ENCODE data around the gene CAPG. TPM values are rescaled to one million over a fixed set of nuclear protein-coding genes. Genes with fewer than 3 reads are reported as not detected.
A peak's percentile ranks its signal among the peaks of the same experiment; 100 is the strongest.
"Not testable (repeated sequence)": the region's sequence is repeated elsewhere in the genome, so short reads cannot be mapped to it uniquely, and the experiment has no call there.

Gene CAPG
- total RNA-seq, 1 donor from 2014 or later, result 61.1 TPM

DNA sequence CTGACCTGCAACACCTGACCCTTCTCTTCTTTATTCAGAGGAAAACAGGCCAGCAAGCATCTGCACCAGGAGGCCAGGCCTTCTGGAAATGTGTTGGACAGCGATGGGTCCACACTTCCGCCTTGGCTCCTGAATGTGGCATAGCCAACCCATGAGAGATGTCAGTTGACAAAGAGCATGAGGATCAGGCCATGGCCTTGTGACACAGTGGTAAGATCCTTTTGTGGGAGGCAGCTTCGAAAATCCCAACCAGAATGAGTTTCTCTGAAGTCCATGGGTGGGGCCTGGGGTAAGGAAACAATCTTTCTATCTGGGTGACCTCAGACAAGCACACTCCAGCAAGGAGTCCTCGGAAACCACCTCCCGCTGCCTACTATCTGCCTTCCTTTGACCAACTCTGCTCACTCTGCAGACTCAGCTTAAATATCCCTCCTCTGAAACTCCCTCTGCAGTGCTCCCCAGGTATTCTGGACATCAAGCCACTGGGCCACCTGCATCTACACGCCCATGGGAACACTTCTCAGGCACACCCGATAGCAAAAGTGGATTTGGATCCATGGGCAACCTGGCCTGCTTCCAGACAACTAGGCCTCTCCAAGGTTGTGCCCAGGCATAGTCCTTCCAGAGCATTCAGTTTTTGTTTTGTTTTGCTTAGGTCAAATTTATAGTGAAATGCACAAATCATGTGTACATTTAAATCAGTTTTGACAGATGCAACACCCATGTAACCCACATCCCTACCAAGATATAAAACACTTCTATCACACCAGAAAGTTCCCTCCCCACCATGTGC, 4.8 kb upstream of the CAPG start:
- TF ChIP-seq CTCF (conservative IDR thresholded peaks at IDR 0.05), result no peak
- Mint-ChIP-seq H3K27ac (peak overlapping the region; percentile 30), H3K9me3 (no peaks in the 10 kb centered on the region), H3K4me3 (peak overlapping the region; percentile 71), H3K36me3 (no peaks in the 10 kb centered on the region), H3K27me3 (peaks cover 6% of the 10 kb centered on the region), H3K4me1 (ENCODE audit: unreplicated experiment) (peaks cover 27% of the 10 kb centered on the region)
- no peak for DNase-seq (ENCODE audit: extremely low spot score, unreplicated experiment)

- Mint-ChIP-seq H3K4me3 (peak overlapping the region; percentile 47), H3K4me1 (ENCODE audit: unreplicated experiment) (peaks cover 26% of the 10 kb centered on the region), H3K27ac (peak overlapping the region; percentile 95)
- H3K27me3 Mint-ChIP-seq; DNase-seq (ENCODE audit: extremely low spot score, unreplicated experiment); H3K9me3 Mint-ChIP-seq; H3K36me3 Mint-ChIP-seq: not testable (repeated sequence)
These were observed 4.2 kb upstream of the CAPG start for GRCh38 chr2:85414421-85414759.

- H3K4me3 Mint-ChIP-seq, result peak overlapping the region; percentile 94
- peak overlapping the region; percentile 95 for H3K27ac Mint-ChIP-seq
These were observed 3.6 kb upstream of the CAPG start for GRCh38 chr2:85413592-85414420.

DNA sequence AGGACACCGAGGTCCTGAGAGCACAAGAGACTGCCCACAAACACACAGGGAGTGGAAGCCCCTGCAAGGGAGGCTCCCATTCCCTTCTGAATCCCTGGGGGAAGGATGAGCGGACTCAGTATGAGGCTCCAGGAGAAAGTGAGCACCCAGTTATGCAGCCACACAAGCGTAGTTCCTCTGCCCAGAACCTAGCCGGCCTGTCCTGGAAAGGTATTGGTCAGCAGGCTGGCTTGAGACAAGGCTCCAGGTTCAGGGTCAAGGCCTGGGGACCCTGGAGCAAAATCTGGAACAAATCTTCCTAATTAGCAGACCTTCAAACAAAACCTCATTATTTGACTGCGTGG, 1.2 kb upstream of the CAPG start:
- no peak for DNase-seq (ENCODE audit: extremely low spot score, unreplicated experiment)
- H3K36me3 Mint-ChIP-seq, result no peaks in the 10 kb centered on the region
- no peak for TF ChIP-seq CTCF (conservative IDR thresholded peaks at IDR 0.05)
- H3K27ac Mint-ChIP-seq, result peak overlapping the region; percentile 65
- H3K27me3 Mint-ChIP-seq, result peaks cover 6% of the 10 kb centered on the region
- peak overlapping the region; percentile 42 for H3K4me3 Mint-ChIP-seq
- H3K4me1 Mint-ChIP-seq (ENCODE audit: unreplicated experiment), result peaks cover 28% of the 10 kb centered on the region
- no peaks in the 10 kb centered on the region for H3K9me3 Mint-ChIP-seq

More at GRCh38 chr2:85413592-85414420, 3.6 kb upstream of the CAPG start:
- Mint-ChIP-seq H3K36me3 (no peaks in the 10 kb centered on the region), H3K27me3 (peaks cover 6% of the 10 kb centered on the region), H3K4me1 (ENCODE audit: unreplicated experiment) (peaks cover 22% of the 10 kb centered on the region), H3K9me3 (no peaks in the 10 kb centered on the region)
- no peak for DNase-seq (ENCODE audit: extremely low spot score, unreplicated experiment)
- TF ChIP-seq CTCF (conservative IDR thresholded peaks at IDR 0.05), result peak; percentile 47

- DNase-seq (ENCODE audit: extremely low spot score, unreplicated experiment), result no peak
- Mint-ChIP-seq H3K27ac (peak overlapping the region; percentile 65), H3K4me1 (ENCODE audit: unreplicated experiment) (peaks cover 28% of the 10 kb centered on the region), H3K36me3 (no peaks in the 10 kb centered on the region), H3K9me3 (no peaks in the 10 kb centered on the region), H3K4me3 (peak overlapping the region; percentile 67), H3K27me3 (peaks cover 6% of the 10 kb centered on the region)
- no peak for TF ChIP-seq CTCF (conservative IDR thresholded peaks at IDR 0.05)
These were observed 628 bp upstream of the CAPG start for GRCh38 chr2:85410584-85411404.

Measured in type B pancreatic cell (in vitro differentiated cells).